ENCODE results near the gene PCDHGB1.

Gene PCDHGB1

DNA sequence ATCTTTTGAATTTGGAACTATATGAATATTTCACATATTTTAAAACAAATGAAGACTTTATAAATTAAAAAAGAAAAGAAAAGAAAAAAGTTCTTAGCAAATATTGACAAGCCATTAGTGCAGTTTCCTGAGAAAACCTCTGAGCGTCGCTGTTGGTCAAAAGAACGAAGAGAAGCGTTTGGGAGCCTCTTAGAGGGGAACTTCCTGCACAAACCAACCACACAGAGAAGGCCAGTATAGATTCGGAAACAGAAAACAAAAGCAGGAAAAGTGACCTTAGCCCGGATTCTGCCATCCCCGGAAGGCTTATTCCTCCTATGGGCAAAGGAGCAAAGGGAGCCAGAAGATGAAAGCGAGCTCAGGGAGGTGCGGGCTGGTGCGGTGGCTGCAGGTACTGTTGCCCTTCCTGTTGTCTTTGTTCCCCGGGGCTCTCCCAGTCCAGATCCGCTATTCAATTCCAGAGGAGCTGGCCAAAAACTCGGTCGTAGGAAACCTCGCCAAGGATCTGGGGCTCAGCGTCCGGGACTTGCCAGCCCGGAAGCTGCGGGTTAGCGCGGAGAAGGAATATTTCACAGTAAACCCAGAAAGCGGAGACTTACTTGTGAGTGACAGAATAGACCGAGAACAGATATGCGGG is 10.0 kb downstream of the PCDHGB1 start, which contains the start of gene PCDHGB2:
Gene PCDHGB2 (plus strand): TSS at position 205 of the 637 bp plus-strand sequence. CDS start 142 bp downstream, at position 347.
- no peaks in the 10 kb centered on the region for H3K36me3 ChIP-seq (ENCODE audit: insufficient read depth, low read length)
- no peaks in the 10 kb centered on the region for H3K79me2 ChIP-seq (ENCODE audit: insufficient read depth, low read length)
- H3K4me3 ChIP-seq (ENCODE audit: low read depth in 1 of 2, low read length in 2 of 2) = peak within 1 kb of the TSS in 1 of 2 experiments; percentile 30; a peak in 1 of 4 replicates
- peaks cover 3% of the 10 kb centered on the region; the same call in 1 of the 2 replicates for H3K4me1 ChIP-seq (ENCODE audit: insufficient read depth, low read length)
- DNase-seq (peak; percentile 37), ATAC-seq (ENCODE audit: insufficient read depth, low read depth) (peak; percentile 74)
- TF ChIP-seq EZH2 (IDR thresholded peaks at IDR 0.05; ENCODE audit: borderline replicate concordance, low read depth, low read length, severe bottlenecking) = no peak
- TF ChIP-seq, protein P1, sequence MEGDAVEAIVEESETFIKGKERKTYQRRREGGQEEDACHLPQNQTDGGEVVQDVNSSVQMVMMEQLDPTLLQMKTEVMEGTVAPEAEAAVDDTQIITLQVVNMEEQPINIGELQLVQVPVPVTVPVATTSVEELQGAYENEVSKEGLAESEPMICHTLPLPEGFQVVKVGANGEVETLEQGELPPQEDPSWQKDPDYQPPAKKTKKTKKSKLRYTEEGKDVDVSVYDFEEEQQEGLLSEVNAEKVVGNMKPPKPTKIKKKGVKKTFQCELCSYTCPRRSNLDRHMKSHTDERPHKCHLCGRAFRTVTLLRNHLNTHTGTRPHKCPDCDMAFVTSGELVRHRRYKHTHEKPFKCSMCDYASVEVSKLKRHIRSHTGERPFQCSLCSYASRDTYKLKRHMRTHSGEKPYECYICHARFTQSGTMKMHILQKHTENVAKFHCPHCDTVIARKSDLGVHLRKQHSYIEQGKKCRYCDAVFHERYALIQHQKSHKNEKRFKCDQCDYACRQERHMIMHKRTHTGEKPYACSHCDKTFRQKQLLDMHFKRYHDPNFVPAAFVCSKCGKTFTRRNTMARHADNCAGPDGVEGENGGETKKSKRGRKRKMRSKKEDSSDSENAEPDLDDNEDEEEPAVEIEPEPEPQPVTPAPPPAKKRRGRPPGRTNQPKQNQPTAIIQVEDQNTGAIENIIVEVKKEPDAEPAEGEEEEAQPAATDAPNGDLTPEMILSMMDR (IDR thresholded peaks at IDR 0.05; ENCODE audit: borderline replicate concordance, extremely low read depth, low read length, poor library complexity, severe bottlenecking) = peak; percentile 63
- H3K4me2 ChIP-seq (ENCODE audit: insufficient read depth, low read length) = peak within 1 kb of the TSS; percentile 33; the same call in 1 of the 2 replicates
- H3K27ac ChIP-seq (ENCODE audit: low read length) = no peak within 1 kb of the TSS
- no peaks in the 10 kb centered on the region for H4K20me1 ChIP-seq (ENCODE audit: insufficient read depth, low read length)
- H3K27me3 ChIP-seq (ENCODE audit: insufficient read depth, low read length, poor library complexity) = no peaks in the 10 kb centered on the region
- H3K9ac ChIP-seq (ENCODE audit: low read depth, low read length) = no peak within 1 kb of the TSS
- H3K9me3 ChIP-seq (ENCODE audit: insufficient read depth, low read length, severe bottlenecking) = no peaks in the 10 kb centered on the region
- H2AFZ ChIP-seq (ENCODE audit: low read depth, low read length) = peak within 1 kb of the TSS; percentile 53

DNA sequence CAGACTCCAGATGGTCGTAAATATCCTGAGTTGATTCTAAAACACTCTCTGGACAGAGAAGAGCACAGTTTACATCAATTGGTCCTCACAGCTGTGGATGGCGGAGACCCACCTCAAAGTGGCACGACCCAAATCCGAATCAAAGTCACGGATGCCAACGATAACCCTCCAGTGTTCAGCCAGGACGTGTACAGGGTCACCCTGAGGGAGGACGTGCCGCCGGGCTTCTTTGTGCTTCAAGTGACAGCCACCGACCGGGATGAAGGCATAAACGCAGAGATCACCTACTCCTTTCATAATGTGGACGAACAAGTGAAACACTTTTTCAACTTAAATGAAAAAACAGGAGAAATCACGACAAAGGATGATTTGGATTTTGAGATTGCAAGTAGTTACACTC is 10.8 kb downstream of the PCDHGB1 start:
- TF ChIP-seq, protein P1 (IDR thresholded peaks at IDR 0.05; ENCODE audit: borderline replicate concordance, extremely low read depth, low read length, poor library complexity, severe bottlenecking) = no peak
- no peak overlapping the region for H3K27ac ChIP-seq (ENCODE audit: low read length)

DNA sequence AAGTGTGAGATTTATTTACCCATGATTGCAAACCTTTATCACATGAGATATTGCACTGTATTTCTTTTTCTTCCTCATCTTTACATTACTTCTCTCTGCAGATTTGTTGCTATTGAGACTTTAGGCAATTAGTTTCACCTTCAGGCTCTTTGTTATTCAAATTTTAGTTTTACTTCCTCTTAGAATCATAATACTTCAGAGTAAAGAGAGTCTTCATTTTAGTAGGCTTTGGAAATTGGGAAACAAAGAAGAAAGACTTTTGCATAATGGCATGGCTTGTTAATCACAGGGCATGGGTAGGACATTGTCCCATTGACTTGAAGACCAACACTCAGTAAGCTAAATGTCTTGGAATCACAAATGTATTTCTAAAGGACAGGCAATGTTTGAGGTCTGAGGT is 12.8 kb downstream of the PCDHGB1 start:
- no peaks in the 10 kb centered on the region for H4K20me1 ChIP-seq (ENCODE audit: insufficient read depth, low read length)
- no peak overlapping the region for H3K4me2 ChIP-seq (ENCODE audit: insufficient read depth, low read length)
- no peak overlapping the region for H2AFZ ChIP-seq (ENCODE audit: low read depth, low read length)
- H3K27me3 ChIP-seq (ENCODE audit: insufficient read depth, low read length, poor library complexity) = no peaks in the 10 kb centered on the region
- no peak overlapping the region for H3K9ac ChIP-seq (ENCODE audit: low read depth, low read length)
- H3K9me3 ChIP-seq (ENCODE audit: insufficient read depth, low read length, severe bottlenecking) = no peaks in the 10 kb centered on the region
- H3K4me1 ChIP-seq (ENCODE audit: insufficient read depth, low read length) = peaks cover 3% of the 10 kb centered on the region; the same call in 1 of the 2 replicates
- no peak overlapping the region for H3K4me3 ChIP-seq (ENCODE audit: low read depth in 1 of 2, low read length in 2 of 2)
- ATAC-seq (ENCODE audit: insufficient read depth, low read depth) = no peak
- TF ChIP-seq, protein P1 (IDR thresholded peaks at IDR 0.05; ENCODE audit: borderline replicate concordance, extremely low read depth, low read length, poor library complexity, severe bottlenecking) = no peak
- no peak for TF ChIP-seq EZH2 (IDR thresholded peaks at IDR 0.05; ENCODE audit: borderline replicate concordance, low read depth, low read length, severe bottlenecking)
- H3K27ac ChIP-seq (ENCODE audit: low read length) = no peak overlapping the region
- DNase-seq = no peak
- no peaks in the 10 kb centered on the region for H3K36me3 ChIP-seq (ENCODE audit: insufficient read depth, low read length)
- H3K79me2 ChIP-seq (ENCODE audit: insufficient read depth, low read length) = no peaks in the 10 kb centered on the region

More for the DNA sequence above, 10.8 kb downstream of the PCDHGB1 start:
- Histone ChIP-seq H2AFZ (ENCODE audit: low read depth, low read length) (no peak overlapping the region), H3K79me2 (ENCODE audit: insufficient read depth, low read length) (no peaks in the 10 kb centered on the region), H3K4me1 (ENCODE audit: insufficient read depth, low read length) (peaks cover 3% of the 10 kb centered on the region; the same call in 1 of the 2 replicates), H3K9me3 (ENCODE audit: insufficient read depth, low read length, severe bottlenecking) (no peaks in the 10 kb centered on the region), H3K9ac (ENCODE audit: low read depth, low read length) (no peak overlapping the region), H3K4me3 (ENCODE audit: low read depth in 1 of 2, low read length in 2 of 2) (no peak overlapping the region), H4K20me1 (ENCODE audit: insufficient read depth, low read length) (no peaks in the 10 kb centered on the region), H3K4me2 (ENCODE audit: insufficient read depth, low read length) (no peak overlapping the region), H3K36me3 (ENCODE audit: insufficient read depth, low read length) (no peaks in the 10 kb centered on the region), H3K27me3 (ENCODE audit: insufficient read depth, low read length, poor library complexity) (no peaks in the 10 kb centered on the region)
- no peak for ATAC-seq (ENCODE audit: insufficient read depth, low read depth)
- no peak for DNase-seq

Data from DND-41 (cell line).